HG03469 (cell line): ENCODE data around the gene CATSPERE.
"Not testable (repeated sequence)": the region's sequence is repeated elsewhere in the genome, so short reads cannot be mapped to it uniquely, and the experiment has no call there.

Experiments used
- ATAC-seq: cut with Tn5 transposase; IDR thresholded peaks from one replicate; pipeline ENCODE4 v1.9.1; 2021; ENCODE audit warnings: mild to moderate bottlenecking, moderate library complexity, moderate number of reproducible peaks; ENCODE audit not compliant: unreplicated experiment

Gene CATSPERE

DNA sequence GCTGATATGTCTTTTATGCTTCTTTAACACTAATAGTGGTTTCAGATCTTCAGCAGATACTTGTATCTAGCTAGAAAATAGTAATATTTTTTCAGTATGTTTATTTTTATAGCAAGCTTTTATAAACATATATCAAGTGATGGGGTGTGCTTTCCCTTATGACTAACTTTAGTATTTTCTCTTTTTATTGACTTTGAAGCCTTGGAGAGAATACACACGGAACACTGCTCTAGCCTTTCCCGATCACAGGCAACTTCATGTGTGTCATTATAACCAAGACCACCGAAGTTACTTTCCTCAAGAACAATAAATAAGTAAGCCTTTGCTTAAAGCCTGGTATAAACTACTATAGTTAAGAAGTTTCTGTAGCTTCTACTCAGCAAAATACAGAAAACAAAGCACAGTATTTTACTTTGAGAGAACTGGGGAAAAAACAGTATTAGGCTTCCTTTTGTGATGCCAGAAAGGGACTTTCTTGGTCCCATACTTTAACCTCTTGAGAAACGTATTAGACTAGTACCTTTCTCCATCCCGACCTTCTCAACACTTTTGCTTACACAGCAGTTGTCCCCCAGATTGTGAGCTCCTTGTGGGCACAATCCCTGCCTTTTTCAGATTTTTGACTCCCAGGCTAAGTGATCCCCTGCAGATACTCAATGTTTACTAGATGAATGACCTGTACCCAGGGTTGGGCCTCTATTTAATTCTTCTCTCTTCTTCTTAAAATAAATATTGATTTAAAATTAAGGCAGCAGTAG, 12.6 kb upstream of the CATSPERE start:
- no peak for ATAC-seq

DNA sequence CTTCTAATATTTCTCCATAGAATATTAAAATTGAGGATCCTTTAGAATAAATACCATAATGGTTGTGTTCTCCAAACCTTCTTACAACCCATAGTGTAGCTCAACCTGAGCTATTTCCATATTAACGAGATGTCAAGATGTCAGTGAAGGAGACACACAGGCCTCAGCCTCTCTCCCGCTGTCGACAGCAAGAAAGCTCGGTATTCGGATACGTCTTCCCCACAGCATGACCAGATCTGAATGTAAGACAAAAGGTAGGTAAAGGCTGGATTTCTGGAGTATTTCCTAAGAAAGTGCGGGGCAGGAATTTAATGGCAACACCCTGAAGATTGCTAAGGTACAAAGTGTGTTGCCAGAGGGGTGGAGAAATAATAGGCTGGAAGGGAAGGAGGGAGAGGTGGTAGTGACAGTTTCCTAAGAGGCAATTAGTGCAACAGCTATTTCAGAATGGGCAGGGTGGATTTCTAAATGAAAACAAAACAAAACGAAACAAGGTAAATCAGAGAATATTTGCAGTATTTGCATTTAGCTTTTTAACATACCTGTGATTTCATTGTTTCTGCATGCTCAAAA, 11.1 kb upstream of the CATSPERE start:
- ATAC-seq = no peak

DNA sequence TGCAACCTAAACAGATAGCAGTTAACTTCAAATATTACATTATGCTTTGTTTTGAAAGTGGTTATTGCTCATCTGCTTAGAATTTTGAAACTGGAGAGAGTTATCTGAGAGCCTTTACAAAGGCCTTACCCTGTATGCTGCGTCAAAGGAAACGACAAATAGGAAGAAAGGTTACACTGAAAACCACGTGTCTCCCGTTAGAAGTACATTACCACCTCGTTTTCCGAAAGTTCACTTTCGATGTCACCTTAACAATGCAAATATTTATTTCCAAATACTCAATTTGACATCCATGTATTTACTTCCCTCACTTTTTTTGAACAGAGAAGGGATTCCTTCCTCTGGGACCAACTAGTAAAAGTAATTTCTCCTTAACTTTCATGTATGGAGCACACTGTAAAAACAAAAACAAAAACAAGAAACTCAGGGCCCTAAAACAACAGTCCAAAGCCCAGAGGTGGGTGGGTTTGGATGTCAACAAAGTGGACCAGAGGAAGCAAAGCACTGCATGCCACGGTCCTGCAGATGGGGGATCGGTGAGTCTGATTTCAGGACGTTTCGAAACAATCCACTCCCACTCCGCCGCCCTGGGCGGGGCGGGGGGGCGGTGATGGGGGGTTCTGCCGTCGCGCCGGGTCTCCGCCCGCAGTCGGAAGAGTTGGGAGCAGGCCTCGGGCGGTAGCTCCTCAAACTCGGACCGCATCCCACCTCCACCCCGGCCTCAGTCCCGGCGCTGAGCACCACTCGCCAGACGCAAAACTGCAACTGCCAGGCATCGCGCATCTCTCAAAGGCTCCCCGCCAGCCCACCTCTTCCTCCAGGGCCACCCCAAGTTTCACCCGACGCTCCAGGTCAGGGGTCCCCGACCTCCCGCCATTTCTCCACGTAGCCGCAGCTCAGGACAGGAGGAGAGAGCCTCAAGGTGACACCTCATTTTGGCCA, 10.2 kb upstream of the CATSPERE start:
- ATAC-seq = no peak

DNA sequence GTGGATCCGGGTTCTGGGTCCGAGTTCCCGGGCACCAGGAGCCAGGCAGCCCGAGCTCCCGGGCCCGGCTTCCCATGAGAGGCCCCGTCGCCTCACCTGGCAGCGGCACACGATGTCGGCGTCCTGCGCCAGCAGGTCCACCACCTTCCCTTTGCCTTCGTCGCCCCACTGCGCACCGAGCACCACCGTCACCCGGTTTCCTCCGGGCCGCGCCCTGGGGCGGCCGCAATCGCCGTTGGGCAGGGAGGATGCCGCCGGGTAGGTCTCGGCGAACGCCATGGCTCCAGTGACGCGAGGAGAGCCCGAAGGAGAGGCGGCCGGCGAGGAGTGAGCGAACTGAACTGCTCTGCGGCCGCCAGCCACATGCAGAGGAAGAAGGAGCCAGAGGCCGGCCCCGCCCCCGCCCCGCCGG, 9.5 kb upstream of the CATSPERE start, which contains the start of gene ADSS2:
TSS of gene ADSS2 (minus strand) at position 371 of the 412 bp plus-strand sequence. CDS start at position 279, 92 bp downstream.
- ATAC-seq = no peak

DNA sequence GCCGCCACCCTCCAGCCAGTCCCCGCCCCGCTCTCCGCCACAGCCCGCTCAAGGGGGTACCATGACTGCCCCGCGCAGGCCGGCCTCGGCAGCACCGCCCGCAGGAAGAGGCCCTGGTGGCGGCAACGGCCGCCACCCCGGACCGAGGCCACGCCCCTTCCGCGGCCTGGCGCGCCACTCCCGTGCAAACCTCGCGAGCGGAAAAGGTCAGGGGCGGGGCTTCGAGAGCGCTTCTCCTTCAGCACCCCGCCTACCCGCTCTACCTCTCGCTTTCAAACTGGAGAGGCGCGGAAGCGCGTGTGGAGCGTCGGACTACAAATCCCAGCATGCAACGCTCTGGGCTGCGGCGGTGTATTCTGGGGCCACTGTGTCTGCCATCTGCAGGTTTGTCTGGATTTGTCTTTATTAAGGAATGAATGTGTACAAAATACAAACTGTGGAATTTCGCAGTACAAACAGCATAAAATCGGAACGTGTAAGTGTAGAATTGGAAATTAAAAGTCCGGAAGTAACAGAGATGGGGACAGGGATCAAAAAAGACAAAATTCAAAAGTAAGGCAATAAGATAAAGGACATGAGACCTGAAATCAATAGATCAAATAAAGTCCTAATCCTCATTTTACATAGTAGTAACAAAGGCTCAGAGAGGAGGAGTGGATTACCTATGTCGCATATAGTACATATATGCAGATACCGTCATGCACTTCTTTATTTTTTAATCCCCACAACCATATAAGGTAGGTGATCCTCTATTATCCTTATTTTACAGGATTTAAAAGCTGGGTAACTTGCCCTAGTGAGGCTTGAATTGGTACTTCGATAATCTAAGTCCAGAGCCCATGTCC, 8.9 kb upstream of the CATSPERE start:
- peak; percentile 86 for ATAC-seq

DNA sequence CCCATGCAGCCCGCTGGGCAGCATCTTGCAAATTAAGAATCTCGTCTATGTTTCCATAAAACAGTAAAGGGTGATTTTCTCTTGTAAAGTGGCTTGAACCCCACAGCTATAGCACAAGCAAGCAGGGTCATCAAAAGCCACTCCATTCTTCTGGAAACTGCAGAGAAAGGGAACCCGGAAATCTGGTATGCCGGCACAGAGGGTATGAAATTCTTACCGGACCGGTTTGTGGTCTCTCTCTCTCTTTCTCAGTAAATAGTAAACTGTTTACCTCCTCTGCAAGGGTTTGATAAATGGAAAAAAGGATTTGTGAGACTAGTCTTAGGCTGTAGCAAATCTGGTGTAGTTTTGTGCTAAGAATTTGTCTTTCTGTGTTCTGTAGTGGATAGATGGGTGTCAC, 6.7 kb upstream of the CATSPERE start:
- no peak for ATAC-seq

DNA sequence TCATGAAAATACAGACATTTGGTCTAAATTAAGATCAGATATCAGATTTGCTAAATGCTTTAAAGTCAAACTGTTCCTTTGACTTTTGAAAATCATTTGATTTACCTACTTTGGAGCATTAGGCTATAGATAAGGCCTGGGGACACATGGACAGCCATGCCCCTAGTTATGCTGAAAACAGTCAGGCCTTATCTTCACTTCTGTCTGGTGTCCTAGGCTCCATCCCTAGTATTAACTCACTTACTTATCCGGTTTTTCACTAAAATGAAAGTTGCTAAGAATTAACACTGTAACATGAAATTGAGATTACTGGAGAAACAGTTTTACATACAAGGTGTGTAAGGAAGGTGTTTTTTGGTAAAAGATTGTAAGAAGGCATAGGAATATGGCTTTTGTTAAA, 4.5 kb upstream of the CATSPERE start:
- ATAC-seq = no peak

DNA sequence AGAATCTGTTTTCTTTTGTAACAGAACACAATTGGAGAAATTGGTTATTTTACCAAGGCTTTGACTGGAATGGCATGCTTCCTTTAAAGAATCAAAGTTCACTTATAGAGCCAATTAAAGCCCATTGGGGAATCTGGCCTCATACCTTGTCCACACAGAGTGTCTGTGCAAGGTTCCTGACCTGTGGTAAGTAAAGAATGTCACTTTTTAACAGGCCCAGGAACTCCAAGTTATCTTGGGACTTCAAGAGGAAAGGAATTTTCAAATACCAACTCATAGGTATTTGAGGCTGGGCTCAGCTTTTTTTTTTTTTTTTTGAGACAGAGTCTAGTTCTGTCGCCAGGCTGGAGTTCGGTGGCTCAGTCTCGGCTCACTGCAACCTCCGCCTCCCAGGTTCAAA, 2.3 kb upstream of the CATSPERE start:
- no peak for ATAC-seq

DNA sequence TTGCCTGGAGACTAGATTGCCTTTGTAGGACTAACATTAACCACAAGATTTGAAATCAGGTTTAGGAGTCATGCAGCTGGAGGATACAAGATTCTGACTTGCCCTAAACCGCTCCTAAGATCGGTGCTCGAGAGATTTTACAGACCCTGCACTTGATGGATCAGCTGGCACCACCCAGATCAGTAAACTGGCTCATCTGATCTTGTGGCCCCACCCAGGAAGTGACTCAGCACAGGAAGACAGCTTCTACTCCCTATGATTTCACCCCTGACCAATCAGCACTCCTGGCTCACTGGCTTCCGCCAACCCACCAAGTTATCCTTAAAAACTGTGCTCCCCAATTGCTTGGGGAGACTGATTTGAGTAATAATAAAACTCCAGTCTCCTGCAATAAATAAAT, 876 bp upstream of the CATSPERE start:
- no peak for ATAC-seq

DNA sequence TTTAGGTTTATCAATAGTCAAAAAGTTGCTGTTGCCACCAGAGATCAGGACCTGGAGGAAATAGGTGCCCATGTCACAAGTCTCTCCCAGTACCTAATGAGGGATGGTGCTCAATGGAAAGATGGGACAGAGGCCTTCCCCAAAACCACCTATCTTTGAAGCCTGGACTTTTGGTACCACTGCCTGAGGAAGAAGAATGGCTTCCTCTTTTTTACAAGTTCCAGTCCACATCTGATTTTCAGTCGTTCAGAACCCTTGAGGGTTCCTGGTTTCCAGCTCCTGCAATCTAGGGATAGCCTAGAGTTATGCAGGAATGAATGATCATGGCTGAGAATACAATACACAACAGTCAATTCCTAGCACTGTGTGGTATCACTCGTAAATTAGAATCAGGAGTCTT, 5.7 kb downstream of the CATSPERE start:
- no peak for ATAC-seq

DNA sequence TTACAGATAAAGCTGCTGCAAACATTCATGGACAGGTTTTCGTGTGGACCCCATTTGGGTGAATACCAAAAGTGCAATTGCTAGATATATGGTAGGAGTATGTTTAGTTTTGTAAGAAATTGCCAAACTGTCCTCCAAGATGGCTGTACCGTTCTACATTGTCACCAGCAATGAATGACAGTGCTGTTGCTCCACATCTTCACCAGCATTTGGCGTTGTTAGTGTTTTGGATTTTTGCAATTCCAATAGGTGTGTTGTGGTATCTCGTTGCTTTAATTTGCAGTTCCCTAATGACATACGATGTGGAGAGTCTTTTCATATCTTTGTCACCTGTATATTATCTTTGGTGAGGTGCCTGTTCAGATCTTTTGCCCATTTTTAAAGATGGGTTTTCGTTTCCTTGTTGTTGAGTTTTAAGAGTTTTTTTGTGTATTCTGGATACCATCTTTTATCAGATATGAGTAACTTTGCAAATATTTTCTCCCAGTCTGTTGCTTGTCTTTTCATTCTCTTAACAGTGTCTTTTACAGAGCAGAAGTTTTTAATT, 12.1 kb downstream of the CATSPERE start:
- ATAC-seq = no peak

DNA sequence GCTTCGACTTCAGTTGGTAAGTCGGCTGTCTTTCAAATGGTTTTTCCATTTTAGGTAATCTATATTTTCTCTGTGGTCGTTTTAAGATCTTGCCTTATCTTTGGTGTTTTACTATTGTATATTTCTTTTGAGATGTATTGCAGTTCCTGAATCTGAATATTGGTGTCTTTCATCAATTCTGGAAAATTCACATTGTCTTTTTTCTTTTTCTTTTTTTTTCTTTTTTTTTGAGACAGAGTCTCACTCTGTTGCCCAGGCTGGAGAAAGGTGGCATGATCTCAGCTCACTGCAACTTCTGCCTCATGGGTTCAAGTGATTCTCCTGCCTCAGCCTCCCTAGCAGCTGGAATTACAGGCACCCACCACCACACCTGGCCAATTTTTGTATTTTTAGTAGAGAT, 23.9 kb downstream of the CATSPERE start:
- not testable (repeated sequence) for ATAC-seq

DNA sequence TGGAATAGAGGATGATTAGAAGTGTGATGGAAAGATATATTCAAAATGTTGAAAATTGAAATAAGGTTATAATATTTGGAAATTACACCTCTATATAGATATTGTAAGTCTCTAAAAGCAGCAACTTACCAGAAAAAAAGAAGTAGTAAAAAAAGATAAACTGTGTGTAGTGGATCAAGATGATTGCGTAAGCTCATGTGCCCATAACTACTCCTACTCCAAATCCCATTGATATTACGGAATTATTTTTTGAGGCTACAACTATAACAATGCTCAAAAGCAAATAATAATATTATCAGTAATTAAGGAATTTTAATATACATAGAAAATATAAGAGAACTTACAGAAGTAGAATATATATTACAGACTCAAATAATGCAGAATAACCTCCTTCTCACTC, 33.6 kb downstream of the CATSPERE start:
- no peak for ATAC-seq

DNA sequence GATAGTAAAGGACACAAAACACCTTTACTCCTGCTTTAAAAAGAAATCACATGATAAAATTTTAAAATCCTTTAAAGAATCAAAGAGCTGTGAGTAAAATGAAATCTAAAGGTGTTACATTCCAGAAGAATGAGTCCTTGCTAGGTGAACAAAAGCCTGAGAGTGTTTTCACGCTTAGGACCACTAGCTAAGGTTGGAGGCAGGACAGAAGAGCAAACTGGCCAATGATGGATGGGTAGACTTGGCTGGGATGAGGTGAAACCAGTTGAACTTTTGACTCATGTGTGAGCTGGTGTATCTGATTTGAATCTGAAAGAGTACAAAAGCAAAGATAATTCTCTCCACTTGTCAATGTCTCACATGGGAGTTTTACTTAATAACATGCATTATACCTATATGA, 35.1 kb downstream of the CATSPERE start:
- no peak for ATAC-seq

DNA sequence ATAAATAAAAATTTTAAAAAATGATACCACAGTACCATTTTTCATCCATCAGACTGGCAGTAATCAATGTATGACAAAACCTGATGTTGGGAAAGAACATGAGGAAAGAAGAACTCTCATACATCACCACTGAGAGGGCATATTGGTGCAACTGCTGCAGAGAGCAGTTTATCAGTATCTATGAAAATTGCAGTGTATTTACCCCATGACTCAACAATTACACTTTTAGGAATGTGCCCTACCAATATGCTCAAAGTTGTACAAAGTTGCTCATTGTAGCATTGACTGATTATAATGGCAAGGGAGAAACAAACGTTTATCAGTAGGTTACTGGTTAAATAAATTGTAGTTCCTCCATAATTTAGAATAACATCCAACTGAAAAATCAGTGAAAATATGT, 36.7 kb downstream of the CATSPERE start:
- ATAC-seq = no peak

DNA sequence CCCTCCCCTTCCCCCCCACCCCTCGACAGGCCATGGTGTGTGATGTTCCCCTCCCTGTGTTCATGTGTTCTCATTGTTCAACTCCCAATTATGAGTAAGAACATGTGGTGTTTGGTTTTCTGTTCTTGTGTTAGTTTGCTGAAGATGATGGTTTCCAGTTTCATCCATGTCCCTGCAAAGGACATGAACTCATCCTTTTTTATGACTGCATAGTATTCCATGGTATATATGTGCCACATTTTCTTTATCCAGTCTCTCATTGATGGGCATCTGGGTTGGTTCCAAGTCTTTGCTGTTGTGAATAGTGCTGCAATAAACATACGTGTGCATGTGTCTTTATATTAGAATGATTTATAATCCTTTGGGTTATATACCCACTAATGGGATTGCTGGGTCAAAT, 38.4 kb downstream of the CATSPERE start:
- not testable (repeated sequence) for ATAC-seq

DNA sequence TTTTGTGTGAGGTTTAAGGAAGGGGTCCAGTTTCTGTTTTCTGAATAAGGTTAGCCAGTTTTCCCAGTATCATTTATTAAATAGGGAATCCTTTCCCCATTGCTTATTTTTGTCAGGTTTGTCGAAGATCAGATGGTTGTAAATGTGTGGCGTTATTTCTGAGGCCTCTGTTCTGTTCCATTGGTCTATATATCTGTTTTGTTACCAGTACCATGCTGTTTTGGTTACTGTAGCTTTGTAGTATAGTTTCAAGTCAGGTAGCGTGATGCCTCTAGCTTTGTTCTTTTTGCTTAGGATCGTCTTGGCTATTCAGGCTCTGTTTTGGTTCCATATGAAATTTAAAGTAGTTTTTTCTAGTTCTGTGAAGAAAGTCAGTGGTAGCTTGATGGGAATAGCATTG, 39.4 kb downstream of the CATSPERE start:
- not testable (repeated sequence) for ATAC-seq

DNA sequence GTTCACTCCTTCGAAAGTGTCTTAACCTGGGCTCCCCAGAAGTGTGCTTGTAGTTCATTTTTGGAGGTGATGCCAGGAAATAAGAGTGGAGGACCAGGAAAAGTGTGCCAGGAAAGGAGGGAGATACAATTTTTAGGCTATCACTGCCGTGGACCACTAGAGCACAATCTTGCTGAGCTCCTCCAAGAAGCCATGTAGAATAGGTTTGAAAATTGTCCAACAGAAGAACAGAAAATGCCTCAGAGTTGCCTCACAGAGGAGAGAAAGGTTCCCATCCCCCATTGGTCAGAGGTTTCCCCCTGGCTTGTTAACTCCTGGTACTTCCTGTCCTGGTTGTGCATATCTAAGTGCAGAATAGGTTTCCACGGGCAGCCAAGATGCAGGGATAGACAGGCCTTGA, 41.6 kb downstream of the CATSPERE start:
- no peak for ATAC-seq

DNA sequence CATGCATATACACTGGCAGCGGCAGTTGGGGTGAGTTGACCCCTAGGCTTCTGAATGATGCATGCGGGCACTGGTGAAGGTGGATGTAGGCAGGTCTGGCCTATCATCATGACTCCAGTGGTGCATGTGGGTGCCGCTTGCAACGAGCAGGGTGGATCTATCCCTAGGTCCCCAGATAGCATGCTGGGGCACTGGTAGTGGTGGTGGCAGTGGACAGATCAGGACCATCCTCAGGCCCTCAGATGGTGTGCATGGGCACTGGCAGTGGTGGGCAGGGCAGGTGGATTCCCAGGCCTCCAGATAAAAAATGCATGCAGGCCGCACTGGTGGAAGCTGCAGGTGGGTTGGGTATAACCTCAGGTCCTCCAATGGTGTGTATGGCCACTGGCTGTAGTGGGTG, 52.4 kb downstream of the CATSPERE start:
- no peak for ATAC-seq

DNA sequence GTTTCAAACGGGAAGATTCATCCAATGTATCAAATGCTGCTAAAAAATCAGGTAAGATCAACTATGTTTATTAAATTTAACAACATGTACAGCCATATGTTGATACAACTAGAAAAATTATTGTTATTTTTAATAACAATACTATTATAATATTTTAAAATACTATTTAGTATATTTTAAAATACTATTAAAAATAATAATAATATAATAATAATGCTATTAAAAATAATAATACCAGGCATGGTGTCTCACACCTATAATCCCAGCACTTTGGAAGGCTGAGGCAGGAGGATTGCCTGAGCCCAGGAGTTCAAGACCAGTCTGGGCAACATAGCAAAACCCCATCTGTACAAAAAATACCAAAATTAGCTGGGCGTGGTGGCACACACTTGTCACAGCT, 54.6 kb downstream of the CATSPERE start:
- ATAC-seq = no peak
